Neural progenitor cell (in vitro differentiated cells): ENCODE data around the gene NAT14. TPM values are rescaled to one million over a fixed set of nuclear protein-coding genes. Genes with fewer than 3 reads are reported as not detected.

Experiments used
- DNase-seq: peaks from one replicate; pipeline ENCODE4 v3.0.0-alpha.2; 2016; ENCODE audit warnings: low spot score
- H2AFZ ChIP-seq: fragments of 200-600 bp; sonication (generic); replicated peaks from 2 replicates; pipeline ENCODE4 v1.6.1; 2016; ENCODE audit warnings: antibody characterized with exemption
- H3F3A ChIP-seq: fragments of 200-600 bp; sonication (generic); 2 replicates; pipeline ENCODE4 v1.6.1; 2016; ENCODE audit warnings: antibody characterized with exemption, low read depth
- H3K27ac ChIP-seq: fragments of 200-600 bp; sonication (generic); 2 replicates; pipeline ENCODE4 v1.5.1; 2016; ENCODE audit warnings: mild to moderate bottlenecking
- H3K27me3 ChIP-seq: fragments of 200-600 bp; sonication (generic); 2 replicates; pipeline ENCODE4 v1.6.1; 2016; ENCODE audit warnings: mild to moderate bottlenecking, moderate library complexity
- H3K36me3 ChIP-seq: fragments of 200-600 bp; sonication (generic); 2 replicates; pipeline ENCODE4 v1.5.1; 2016
- H3K4me1 ChIP-seq: fragments of 200-600 bp; sonication (generic); 2 replicates; pipeline ENCODE4 v1.6.1; 2016; ENCODE audit warnings: mixed run types
- H3K4me2 ChIP-seq: fragments of 200-600 bp; sonication (generic); 2 replicates; pipeline ENCODE4 v1.6.1; 2016
- H3K4me3 ChIP-seq: fragments of 200-600 bp; sonication (generic); 2 replicates; pipeline ENCODE4 v1.5.1; 2016
- H3K79me2 ChIP-seq: fragments of 200-600 bp; sonication (generic); 2 replicates; pipeline ENCODE4 v1.6.1; 2016; ENCODE audit warnings: low read depth
- H3K9ac ChIP-seq: fragments of 200-600 bp; sonication (generic); 2 replicates; pipeline ENCODE4 v1.6.1; 2016
- H3K9me3 ChIP-seq: fragments of 200-600 bp; sonication (generic); 2 replicates; pipeline ENCODE4 v1.5.1; 2016; ENCODE audit warnings: low read depth
- H4K20me1 ChIP-seq: fragments of 200-600 bp; sonication (generic); 2 replicates; pipeline ENCODE4 v1.6.1; 2016; ENCODE audit warnings: low read depth
- H3K27ac Mint-ChIP-seq: 3 replicates; pipeline ENCODE4 v1.8.0; 2021; ENCODE audit warnings: mixed read lengths
- H3K27me3 Mint-ChIP-seq: 2 replicates; pipeline ENCODE4 v1.8.0; 2022; ENCODE audit warnings: low read depth, mild to moderate bottlenecking, inconsistent platforms, moderate library complexity, mixed read lengths; ENCODE audit not compliant: insufficient read depth
- H3K36me3 Mint-ChIP-seq: 3 replicates; pipeline ENCODE4 v1.8.0; 2021; ENCODE audit warnings: mixed read lengths
- H3K4me1 Mint-ChIP-seq: 3 replicates; pipeline ENCODE4 v1.8.0; 2021; ENCODE audit warnings: mixed read lengths
- H3K4me3 Mint-ChIP-seq: 3 replicates; pipeline ENCODE4 v1.8.0; 2021; ENCODE audit warnings: mild to moderate bottlenecking, moderate library complexity, mixed read lengths
- H3K9me3 Mint-ChIP-seq: 3 replicates; pipeline ENCODE4 v1.8.0; 2020; ENCODE audit warnings: mixed read lengths
- CTCF ChIP-seq: fragments of 200-600 bp; sonication (generic); IDR thresholded peaks from 2 replicates; pipeline ENCODE4 v1.5.1; 2017; ENCODE audit warnings: antibody characterized with exemption, mild to moderate bottlenecking
- EZH2 ChIP-seq: fragments of 200-600 bp; sonication (generic); IDR thresholded peaks from 2 replicates; pipeline ENCODE4 v1.6.1; 2017; ENCODE audit warnings: antibody characterized with exemption, mild to moderate bottlenecking, moderate library complexity
- EZH2phosphoT487 ChIP-seq: fragments of 200-600 bp; sonication (generic); IDR thresholded peaks from 2 replicates; pipeline ENCODE4 v1.6.1; 2017; ENCODE audit warnings: antibody characterized with exemption
- total RNA-seq: library from RNA; depleted of rRNA; stranded (reverse); fragments of >200 nt; gene quantifications from 2 replicates; pipeline ENCODE4 v1.2.3, GENCODE V29; 2015; ENCODE audit warnings: low replicate concordance

Gene NAT14
- total RNA-seq, 1 donor from 2014 or later: 16.2 TPM

DNA sequence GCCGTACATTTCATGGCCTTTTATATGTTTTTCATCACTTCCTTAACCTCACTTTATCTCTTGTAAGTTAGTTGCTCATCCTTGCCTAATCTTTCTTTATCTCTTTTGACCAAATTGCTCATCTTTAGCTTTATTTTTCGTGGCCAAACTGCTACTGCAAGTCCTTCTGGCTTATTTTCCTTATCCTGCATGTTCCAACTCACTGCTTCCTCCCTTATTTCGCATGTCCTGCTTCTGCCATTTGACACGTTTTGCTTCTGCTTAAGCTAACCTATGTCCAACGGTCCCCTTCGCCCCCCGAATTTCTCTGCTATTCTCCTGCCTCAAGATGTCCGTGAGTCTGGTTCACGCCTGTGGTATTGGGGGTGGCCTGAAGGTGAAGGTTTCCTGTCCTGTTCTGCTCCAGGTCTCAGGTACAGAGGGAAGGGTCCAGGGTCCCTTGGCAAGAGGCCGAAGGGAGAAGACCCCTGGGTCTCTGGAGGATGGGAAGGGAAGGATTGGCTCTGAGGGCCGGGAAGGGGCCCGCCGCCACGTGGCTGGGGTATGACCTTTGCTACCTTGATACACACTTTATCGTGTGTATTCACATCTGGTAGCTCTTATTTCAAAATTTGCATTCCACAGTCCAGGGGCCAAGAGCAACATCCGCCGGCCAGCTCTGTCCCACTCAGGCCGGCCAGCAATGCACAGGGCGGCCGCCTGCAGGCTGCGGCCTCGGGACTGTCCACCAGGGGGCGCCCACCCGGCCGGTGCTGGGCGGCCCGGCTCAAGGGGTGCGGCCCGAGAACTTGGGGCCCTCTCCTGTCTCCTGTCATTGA, 17.5 kb upstream of the NAT14 start:
- H3K79me2 ChIP-seq: no peaks in the 10 kb centered on the region
- Mint-ChIP-seq H3K9me3 (no peaks in the 10 kb centered on the region), H3K27ac (no peak overlapping the region), H3K27me3 (peaks cover 11% of the 10 kb centered on the region), H3K36me3 (no peaks in the 10 kb centered on the region), H3K4me1 (peaks cover 11% of the 10 kb centered on the region), H3K4me3 (no peak overlapping the region)
- H3F3A ChIP-seq: peaks cover 26% of the 10 kb centered on the region
- peak; percentile 70 for DNase-seq
- peaks cover 10% of the 10 kb centered on the region for H3K4me1 ChIP-seq
- no peaks in the 10 kb centered on the region for H4K20me1 ChIP-seq
- TF ChIP-seq EZH2 (no peak), CTCF (peak; percentile 99)
- H3K9me3 ChIP-seq: no peaks in the 10 kb centered on the region
- no peaks in the 10 kb centered on the region for H3K27me3 ChIP-seq
- H3K4me2 ChIP-seq: no peak overlapping the region
- no peaks in the 10 kb centered on the region for H3K36me3 ChIP-seq
- H2AFZ ChIP-seq: no peak overlapping the region
- no peak overlapping the region for H3K27ac ChIP-seq
- H3K9ac ChIP-seq: no peak overlapping the region
- no peak overlapping the region for H3K4me3 ChIP-seq

GRCh38 chr19:55468054-55468393, 17.0 kb upstream of the NAT14 start:
- H3K79me2 ChIP-seq: no peaks in the 10 kb centered on the region
- peaks cover 10% of the 10 kb centered on the region for H3K4me1 Mint-ChIP-seq
- no peak overlapping the region for H3K27ac Mint-ChIP-seq
- no peak overlapping the region for H3K27ac ChIP-seq
- peaks cover 8% of the 10 kb centered on the region for H3K27me3 Mint-ChIP-seq
- no peaks in the 10 kb centered on the region for H3K36me3 ChIP-seq
- DNase-seq: no peak
- H3K9me3 Mint-ChIP-seq: no peaks in the 10 kb centered on the region
- no peak overlapping the region for H3K9ac ChIP-seq
- H3K4me1 ChIP-seq: peaks cover 11% of the 10 kb centered on the region
- TF ChIP-seq EZH2phosphoT487 (no peak), CTCF (no peak), EZH2 (no peak)
- H3K4me3 ChIP-seq: no peak overlapping the region
- no peak overlapping the region for H3K4me2 ChIP-seq
- H3K27me3 ChIP-seq: no peaks in the 10 kb centered on the region
- no peaks in the 10 kb centered on the region for H3K36me3 Mint-ChIP-seq
- no peaks in the 10 kb centered on the region for H3K9me3 ChIP-seq
- no peaks in the 10 kb centered on the region for H4K20me1 ChIP-seq
- peaks cover 21% of the 10 kb centered on the region for H3F3A ChIP-seq
- H3K4me3 Mint-ChIP-seq: no peak overlapping the region
- H2AFZ ChIP-seq: no peak overlapping the region

GRCh38 chr19:55471266-55471665, 13.7 kb upstream of the NAT14 start:
- H3K4me1 Mint-ChIP-seq: peaks cover 30% of the 10 kb centered on the region

GRCh38 chr19:55472463-55472862, 12.5 kb upstream of the NAT14 start:
- no peak overlapping the region for H3K27ac Mint-ChIP-seq
- H3K4me3 Mint-ChIP-seq: no peak overlapping the region
- TF ChIP-seq EZH2 (no peak), EZH2phosphoT487 (no peak), CTCF (no peak)
- Histone ChIP-seq H3F3A (peaks cover 47% of the 10 kb centered on the region), H3K79me2 (peaks cover 4% of the 10 kb centered on the region), H3K27ac (no peak overlapping the region), H2AFZ (no peak overlapping the region), H3K36me3 (no peaks in the 10 kb centered on the region), H3K4me3 (no peak overlapping the region), H3K9me3 (no peaks in the 10 kb centered on the region), H3K27me3 (no peaks in the 10 kb centered on the region), H3K4me2 (no peak overlapping the region), H4K20me1 (no peaks in the 10 kb centered on the region), H3K9ac (no peak overlapping the region), H3K4me1 (peaks cover 30% of the 10 kb centered on the region)
- H3K36me3 Mint-ChIP-seq: no peaks in the 10 kb centered on the region
- no peaks in the 10 kb centered on the region for H3K9me3 Mint-ChIP-seq
- H3K27me3 Mint-ChIP-seq: peaks cover 15% of the 10 kb centered on the region
- DNase-seq: no peak
- peaks cover 27% of the 10 kb centered on the region for H3K4me1 Mint-ChIP-seq

More at GRCh38 chr19:55471266-55471665, 13.7 kb upstream of the NAT14 start:
- Histone ChIP-seq H3K9me3 (no peaks in the 10 kb centered on the region), H3F3A (peaks cover 48% of the 10 kb centered on the region), H3K36me3 (no peaks in the 10 kb centered on the region), H2AFZ (no peak overlapping the region), H3K27ac (no peak overlapping the region), H3K79me2 (no peaks in the 10 kb centered on the region), H3K9ac (no peak overlapping the region), H3K4me2 (no peak overlapping the region), H3K27me3 (no peaks in the 10 kb centered on the region), H4K20me1 (no peaks in the 10 kb centered on the region), H3K4me3 (no peak overlapping the region), H3K4me1 (peaks cover 27% of the 10 kb centered on the region)
- Mint-ChIP-seq H3K4me3 (no peak overlapping the region), H3K27me3 (peaks cover 14% of the 10 kb centered on the region), H3K9me3 (no peaks in the 10 kb centered on the region), H3K36me3 (no peaks in the 10 kb centered on the region), H3K27ac (no peak overlapping the region)
- no peak for DNase-seq
- no peak for TF ChIP-seq EZH2phosphoT487
- no peak for TF ChIP-seq EZH2
